ENCODE results near the gene PITPNC1.

DNA sequence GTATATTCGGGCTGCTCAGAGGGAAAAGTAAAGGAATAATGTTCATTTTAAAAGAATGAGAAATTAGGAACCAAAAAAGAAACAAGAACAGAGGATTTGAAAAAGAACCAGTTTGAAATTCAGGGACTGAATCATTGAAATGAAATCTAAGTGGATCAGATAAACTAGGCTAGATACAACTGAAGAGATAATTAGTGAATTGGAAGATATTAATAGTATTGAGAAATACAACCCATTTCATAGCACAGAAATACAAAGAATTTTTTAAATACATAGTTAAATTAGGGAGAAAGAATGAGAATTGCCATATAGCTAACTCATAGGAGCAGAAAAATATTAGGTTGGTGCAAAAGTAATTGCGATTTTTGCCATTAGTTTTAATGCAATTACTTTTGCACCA, 223.3 kb downstream of the PITPNC1 start:
- TF ChIP-seq, protein P1, sequence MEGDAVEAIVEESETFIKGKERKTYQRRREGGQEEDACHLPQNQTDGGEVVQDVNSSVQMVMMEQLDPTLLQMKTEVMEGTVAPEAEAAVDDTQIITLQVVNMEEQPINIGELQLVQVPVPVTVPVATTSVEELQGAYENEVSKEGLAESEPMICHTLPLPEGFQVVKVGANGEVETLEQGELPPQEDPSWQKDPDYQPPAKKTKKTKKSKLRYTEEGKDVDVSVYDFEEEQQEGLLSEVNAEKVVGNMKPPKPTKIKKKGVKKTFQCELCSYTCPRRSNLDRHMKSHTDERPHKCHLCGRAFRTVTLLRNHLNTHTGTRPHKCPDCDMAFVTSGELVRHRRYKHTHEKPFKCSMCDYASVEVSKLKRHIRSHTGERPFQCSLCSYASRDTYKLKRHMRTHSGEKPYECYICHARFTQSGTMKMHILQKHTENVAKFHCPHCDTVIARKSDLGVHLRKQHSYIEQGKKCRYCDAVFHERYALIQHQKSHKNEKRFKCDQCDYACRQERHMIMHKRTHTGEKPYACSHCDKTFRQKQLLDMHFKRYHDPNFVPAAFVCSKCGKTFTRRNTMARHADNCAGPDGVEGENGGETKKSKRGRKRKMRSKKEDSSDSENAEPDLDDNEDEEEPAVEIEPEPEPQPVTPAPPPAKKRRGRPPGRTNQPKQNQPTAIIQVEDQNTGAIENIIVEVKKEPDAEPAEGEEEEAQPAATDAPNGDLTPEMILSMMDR (IDR thresholded peaks at IDR 0.05) = no peak
- TF ChIP-seq POLR2A (IDR thresholded peaks at IDR 0.05) = no peak

All from Peyer's patch (tissue), 4 donors.